CD4-positive, alpha-beta T cell (primary cell): Measurements from ENCODE around the gene MAP4K3. TPM values are rescaled to one million over a fixed set of nuclear protein-coding genes. Genes with fewer than 3 reads are reported as not detected.
"Not testable (repeated sequence)": the region's sequence is repeated elsewhere in the genome, so short reads cannot be mapped to it uniquely, and the experiment has no call there.

ENCODE experiments used
- ATAC-seq: fragments of 200-7000 bp; cut with Tn5 transposase; one replicate; pipeline ENCODE4 v1.10.0; 2022; ENCODE audit warnings: mild to moderate bottlenecking; ENCODE audit not compliant: poor library complexity
- CTCF ChIA-PET: fragments of 350-600 bp; sonication (Branson Sonifier 250); formaldehyde crosslinking; loops from one replicate; lab custom pipeline; 2021; ENCODE audit warnings: antibody characterized with exemption, inconsistent platforms; lab: Charles Lee
- POLR2A ChIA-PET: fragments of 350-600 bp; sonication (Branson Sonifier 250); formaldehyde crosslinking; loops from one replicate; lab custom pipeline; 2021; ENCODE audit warnings: antibody characterized with exemption, inconsistent platforms; lab: Charles Lee
- DNase-seq, 14 experiments: peaks; one replicate each; pipeline ENCODE4 v3.0.0-alpha.2; 2013 to 2020; ENCODE audit warnings: mixed read lengths in 2 of 14
- H3K27ac ChIP-seq, 2 donors: one replicate each; pipeline versions ENCODE4 v1.5.1 to v1.7.0; 2013; ENCODE audit warnings: low read length in 2 of 2, low read depth in 1 of 2, mild to moderate bottlenecking in 1 of 2
- H3K27me3 ChIP-seq, 2 experiments: 1 replicate in 1 of 2; 2 replicates in 1 of 2; pipeline versions ENCODE4 v1.6.1 to v1.7.0; 2013; ENCODE audit warnings: low read length in 2 of 2, control low read depth in 1 of 2, mild to moderate bottlenecking in 1 of 2, moderate library complexity in 1 of 2; ENCODE audit not compliant: insufficient read depth in 2 of 2, control insufficient read depth in 1 of 2
- H3K36me3 ChIP-seq: one replicate; pipeline ENCODE4 v1.6.1; 2013; ENCODE audit warnings: low read length, control low read depth; ENCODE audit not compliant: insufficient read depth
- H3K4me1 ChIP-seq: one replicate; pipeline ENCODE4 v1.6.1; 2013; ENCODE audit warnings: low read length, control low read depth; ENCODE audit not compliant: insufficient read depth
- H3K4me3 ChIP-seq: one replicate; pipeline ENCODE4 v1.5.1; 2013; ENCODE audit warnings: mild to moderate bottlenecking, low read length, moderate library complexity
- H3K9me3 ChIP-seq, 2 experiments: 1 replicate in 1 of 2; 2 replicates in 1 of 2; pipeline versions ENCODE4 v1.6.1 to v1.7.0; 2013; ENCODE audit warnings: low read length in 2 of 2, mild to moderate bottlenecking in 2 of 2, control low read depth in 1 of 2, moderate library complexity in 1 of 2; ENCODE audit not compliant: control insufficient read depth in 1 of 2, insufficient read depth in 1 of 2
- H3K27ac Mint-ChIP-seq: one replicate; pipeline ENCODE4 v1.8.0; 2020; ENCODE audit warnings: mixed read lengths
- H3K27me3 Mint-ChIP-seq: one replicate; pipeline ENCODE4 v1.8.0; 2021; ENCODE audit warnings: mixed read lengths
- H3K36me3 Mint-ChIP-seq: one replicate; pipeline ENCODE4 v1.8.0; 2021; ENCODE audit warnings: low read depth, mixed read lengths
- H3K4me1 Mint-ChIP-seq: one replicate; pipeline ENCODE4 v1.8.0; 2021; ENCODE audit warnings: low read depth, mixed read lengths
- H3K4me3 Mint-ChIP-seq: one replicate; pipeline ENCODE4 v1.8.0; 2020; ENCODE audit warnings: mild to moderate bottlenecking, mixed read lengths
- H3K9me3 Mint-ChIP-seq: one replicate; pipeline ENCODE4 v1.8.0; 2020; ENCODE audit warnings: mixed read lengths
- intact Hi-C, 2 experiments: fragments of 100-400 bp; cut with DNase I in 1 of 2; cut with micrococcal nuclease in 1 of 2; formaldehyde crosslinking; loops; one replicate each; pipeline versions ENCODE4 v1.15.1 to v1.9.0; 2023 to 2025; cut with DNase I, micrococcal nuclease
- total RNA-seq, 174 experiments: library from RNA in 2 of 174; stranded (reverse) in 2 of 174; gene quantifications; one replicate each; pipeline ENCODE4 v1.2.3 and lab custom pipeline; 2021 to 2026
- TF ChIP-seq, protein P1 (sequence below): fragments of 200-600 bp; IDR thresholded peaks from one replicate; pipeline ENCODE4 v1.8.0; 2022; ENCODE audit warnings: antibody characterized with exemption, mild to moderate bottlenecking

Gene MAP4K3
- total RNA-seq, 2 experiments from 2014 or later: 18.4 to 22.5 TPM

DNA sequence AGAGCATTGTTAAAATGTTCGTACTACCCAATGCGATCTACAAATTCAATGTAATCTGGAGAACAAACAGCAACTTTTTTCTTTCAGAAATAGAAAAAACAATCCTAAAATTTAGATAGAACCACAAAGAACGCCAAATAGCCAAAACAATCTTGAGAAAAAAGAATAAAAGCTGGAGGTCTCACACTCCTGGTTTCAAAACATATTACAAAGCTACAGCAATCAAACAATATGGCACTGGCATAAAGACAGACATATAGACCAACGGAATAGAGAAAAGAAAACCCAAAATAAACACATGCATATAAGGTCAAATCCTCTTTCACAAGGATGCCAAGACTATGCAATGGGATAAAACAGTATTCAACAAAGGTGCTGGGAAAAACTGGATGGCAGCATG, 74.5 kb downstream of the MAP4K3 start:
- Histone ChIP-seq H3K36me3 (no peaks in the 10 kb centered on the region), H3K4me1 (no peaks in the 10 kb centered on the region), H3K27ac (no peak overlapping the region), H3K4me3 (no peak overlapping the region), H3K27me3 (no peaks in the 10 kb centered on the region), H3K9me3 (peaks cover 13 to 22% of the 10 kb centered on the region in 2 experiments)
- ChIA-PET POLR2A (no interaction called here), CTCF (no interaction called here)
- no peak overlapping the region for H3K4me3 Mint-ChIP-seq
- peaks cover 74% of the 10 kb centered on the region for H3K36me3 Mint-ChIP-seq
- H3K9me3 Mint-ChIP-seq: peaks cover 8% of the 10 kb centered on the region
- intact Hi-C loops: no loop called here
- H3K4me1 Mint-ChIP-seq: no peaks in the 10 kb centered on the region
- DNase-seq (no peak), ATAC-seq (no peak)
- H3K27ac Mint-ChIP-seq: no peak overlapping the region
- TF ChIP-seq, protein P1, sequence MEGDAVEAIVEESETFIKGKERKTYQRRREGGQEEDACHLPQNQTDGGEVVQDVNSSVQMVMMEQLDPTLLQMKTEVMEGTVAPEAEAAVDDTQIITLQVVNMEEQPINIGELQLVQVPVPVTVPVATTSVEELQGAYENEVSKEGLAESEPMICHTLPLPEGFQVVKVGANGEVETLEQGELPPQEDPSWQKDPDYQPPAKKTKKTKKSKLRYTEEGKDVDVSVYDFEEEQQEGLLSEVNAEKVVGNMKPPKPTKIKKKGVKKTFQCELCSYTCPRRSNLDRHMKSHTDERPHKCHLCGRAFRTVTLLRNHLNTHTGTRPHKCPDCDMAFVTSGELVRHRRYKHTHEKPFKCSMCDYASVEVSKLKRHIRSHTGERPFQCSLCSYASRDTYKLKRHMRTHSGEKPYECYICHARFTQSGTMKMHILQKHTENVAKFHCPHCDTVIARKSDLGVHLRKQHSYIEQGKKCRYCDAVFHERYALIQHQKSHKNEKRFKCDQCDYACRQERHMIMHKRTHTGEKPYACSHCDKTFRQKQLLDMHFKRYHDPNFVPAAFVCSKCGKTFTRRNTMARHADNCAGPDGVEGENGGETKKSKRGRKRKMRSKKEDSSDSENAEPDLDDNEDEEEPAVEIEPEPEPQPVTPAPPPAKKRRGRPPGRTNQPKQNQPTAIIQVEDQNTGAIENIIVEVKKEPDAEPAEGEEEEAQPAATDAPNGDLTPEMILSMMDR: no peak
- no peaks in the 10 kb centered on the region for H3K27me3 Mint-ChIP-seq

DNA sequence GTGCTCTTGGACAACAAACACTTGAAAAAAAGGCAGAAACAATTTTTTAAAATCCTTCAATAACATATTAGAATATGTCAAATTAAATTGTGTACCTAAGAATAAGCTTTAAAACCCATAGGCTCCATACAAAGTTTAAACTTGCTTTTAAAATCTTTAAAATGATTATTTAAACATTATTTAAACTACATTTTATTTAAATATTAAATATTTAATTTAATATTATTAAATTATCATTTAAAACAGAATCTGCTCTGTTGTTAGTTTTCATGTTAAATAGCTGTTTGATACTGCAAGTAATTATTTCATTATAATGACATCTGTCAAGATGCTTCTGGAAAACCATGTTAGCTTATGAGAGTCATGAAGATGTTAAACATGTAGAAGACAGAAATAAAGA, 75.6 kb downstream of the MAP4K3 start:
- Histone ChIP-seq H3K27me3 (no peaks in the 10 kb centered on the region), H3K27ac (no peak overlapping the region), H3K4me1 (no peaks in the 10 kb centered on the region), H3K9me3 (peaks cover 13 to 22% of the 10 kb centered on the region in 2 experiments), H3K36me3 (no peaks in the 10 kb centered on the region), H3K4me3 (no peak overlapping the region)
- ATAC-seq: no peak
- no peaks in the 10 kb centered on the region for H3K27me3 Mint-ChIP-seq
- TF ChIP-seq, protein P1: no peak
- ChIA-PET CTCF (interaction anchor here (0.6 kb wide), 1 partner anchor 1031 kb away, joined by 3 read pairs; no protein-coding TSS in a partner anchor), POLR2A (no interaction called here)
- intact Hi-C loops: no loop called here
- no peak for DNase-seq
- peaks cover 79% of the 10 kb centered on the region for H3K36me3 Mint-ChIP-seq
- no peak overlapping the region for H3K27ac Mint-ChIP-seq
- H3K9me3 Mint-ChIP-seq: peaks cover 8% of the 10 kb centered on the region
- H3K4me1 Mint-ChIP-seq: no peaks in the 10 kb centered on the region
- H3K4me3 Mint-ChIP-seq: no peak overlapping the region

DNA sequence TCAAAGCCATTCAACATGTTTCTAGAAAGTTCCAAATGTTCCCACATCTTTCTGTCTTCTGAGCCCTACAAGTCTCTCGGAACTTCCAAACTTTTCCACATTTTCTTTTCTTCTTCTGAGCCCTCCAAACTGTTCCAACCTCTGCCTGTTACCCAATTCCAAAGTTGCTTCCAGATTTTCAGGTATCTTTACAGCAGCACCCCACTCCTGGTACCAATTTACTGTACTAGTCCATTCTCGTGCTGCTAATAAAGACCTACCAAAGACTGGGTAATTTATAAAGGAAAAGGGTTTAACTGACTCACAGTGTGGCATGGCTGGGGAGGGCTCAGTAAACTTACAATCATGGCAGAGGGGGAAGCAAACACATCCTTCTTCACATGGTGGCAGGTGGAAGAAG, 76.7 kb downstream of the MAP4K3 start:
- H3K27me3 Mint-ChIP-seq, H3K27ac Mint-ChIP-seq, H3K27ac ChIP-seq, H3K4me1 Mint-ChIP-seq, H3K4me3 ChIP-seq, ATAC-seq, H3K27me3 ChIP-seq, intact Hi-C loops, POLR2A ChIA-PET, H3K36me3 ChIP-seq, CTCF ChIA-PET, H3K4me1 ChIP-seq, H3K4me3 Mint-ChIP-seq, DNase-seq, H3K9me3 Mint-ChIP-seq: not testable (repeated sequence)
- peaks cover 78% of the 10 kb centered on the region for H3K36me3 Mint-ChIP-seq
- peaks cover 13 to 22% of the 10 kb centered on the region in 2 experiments for H3K9me3 ChIP-seq

DNA sequence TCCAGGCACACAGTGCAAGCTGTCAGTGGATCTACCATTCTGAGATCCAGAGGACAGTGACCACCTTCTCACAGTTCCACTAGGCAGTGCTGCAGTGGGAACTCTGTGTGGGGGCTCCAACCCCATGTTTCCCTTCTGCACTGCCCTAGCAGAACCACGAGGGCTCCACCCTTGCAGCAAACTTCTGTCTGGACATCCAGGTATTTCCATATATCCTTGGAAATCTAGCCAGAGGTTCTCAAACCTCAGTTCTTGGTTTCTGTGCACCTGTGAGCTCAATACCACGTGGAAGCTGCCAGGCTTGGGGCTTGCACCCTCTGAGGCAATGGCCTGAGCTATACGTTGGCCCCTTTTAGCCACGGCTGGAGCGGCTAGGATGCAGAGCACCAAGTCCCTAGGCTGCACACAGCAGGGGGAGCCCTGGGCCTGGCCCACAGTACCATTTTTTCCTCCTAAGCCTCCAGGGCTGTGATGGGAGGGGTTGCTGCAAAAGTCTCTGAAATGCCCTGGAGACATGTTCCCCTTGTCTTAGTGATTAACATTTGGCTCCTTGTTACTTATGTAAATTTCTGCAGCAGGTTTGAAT, 77.5 kb downstream of the MAP4K3 start:
- no peak for DNase-seq
- no peak overlapping the region for H3K27ac ChIP-seq
- intact Hi-C loops: no loop called here
- TF ChIP-seq, protein P1: no peak
- H3K36me3 ChIP-seq: no peaks in the 10 kb centered on the region
- H3K4me3 ChIP-seq: no peak overlapping the region
- ATAC-seq: no peak
- Mint-ChIP-seq H3K9me3 (peaks cover 8% of the 10 kb centered on the region), H3K36me3 (peaks cover 74% of the 10 kb centered on the region), H3K27me3 (no peaks in the 10 kb centered on the region), H3K27ac (no peak overlapping the region), H3K4me1 (no peaks in the 10 kb centered on the region), H3K4me3 (no peak overlapping the region)
- peaks cover 13 to 22% of the 10 kb centered on the region in 2 experiments for H3K9me3 ChIP-seq
- no peaks in the 10 kb centered on the region for H3K4me1 ChIP-seq
- POLR2A ChIA-PET: no interaction called here
- H3K27me3 ChIP-seq: no peaks in the 10 kb centered on the region
- CTCF ChIA-PET: no interaction called here
